OCI-LY3 (cell line): ENCODE results near the gene TXNDC11.

ENCODE experiments used
- H2AFZ ChIP-seq: fragments of 200-600, 300-600 bp; shearing (Covaris generic); 2 replicates; pipeline ENCODE4 v1.6.0; 2014; ENCODE audit warnings: antibody characterized with exemption, low read depth, low read length
- H3K27ac ChIP-seq: fragments of 200-600, 300-600 bp; sonication (generic); 2 replicates; pipeline ENCODE4 v1.5.1; 2014; ENCODE audit warnings: mild to moderate bottlenecking, low read length, moderate library complexity, mixed read lengths
- H3K27me3 ChIP-seq: fragments of 200-600, 300-600 bp; sonication (generic); 2 replicates; pipeline ENCODE4 v1.6.1; 2014; ENCODE audit warnings: low read depth, low read length, mixed read lengths
- H3K36me3 ChIP-seq: fragments of 200-600, 300-600 bp; sonication (generic); replicated peaks from 2 replicates; pipeline ENCODE3; 2014; ENCODE audit warnings: low read depth, low read length, mixed read lengths
- H3K4me1 ChIP-seq: fragments of 300-600, 200-600 bp; sonication (generic); 2 replicates; pipeline ENCODE4 v1.6.1; 2014; ENCODE audit warnings: low read length, mixed read lengths
- H3K4me2 ChIP-seq: fragments of 200-600, 300-600 bp; sonication (generic); 2 replicates; pipeline ENCODE4 v1.6.1; 2014; ENCODE audit warnings: low read length, mixed read lengths
- H3K4me3 ChIP-seq: fragments of 300-600, 200-600 bp; sonication (generic); 2 replicates; pipeline ENCODE4 v1.5.1; 2014; ENCODE audit warnings: antibody characterized with exemption, mild to moderate bottlenecking, low read length, moderate library complexity
- H3K79me2 ChIP-seq: fragments of 300-600, 200-600 bp; shearing (Covaris generic); 2 replicates; pipeline ENCODE4 v1.6.1; 2014; ENCODE audit warnings: mild to moderate bottlenecking, low read length, mixed read lengths
- H3K9ac ChIP-seq: fragments of 300-600, 200-600 bp; shearing (Covaris generic); 2 replicates; pipeline ENCODE4 v1.6.0; 2014; ENCODE audit warnings: mild to moderate bottlenecking, low read length, moderate library complexity
- H3K9me3 ChIP-seq: fragments of 200-600, 300-600 bp; shearing (Covaris generic); 2 replicates; pipeline ENCODE4 v1.6.1; 2014; ENCODE audit warnings: low read length, mixed read lengths; ENCODE audit not compliant: insufficient read depth
- H4K20me1 ChIP-seq: fragments of 200-600, 300-600 bp; sonication (generic); 2 replicates; pipeline ENCODE4 v1.6.1; 2016; ENCODE audit warnings: low read length, mixed read lengths; ENCODE audit not compliant: insufficient read depth
- CTCF ChIP-seq: fragments of 200-600, 300-600 bp; sonication (generic); IDR thresholded peaks from 2 replicates; pipeline ENCODE4 v1.5.1; 2014; ENCODE audit warnings: antibody characterized with exemption, low read length, low read depth
- EZH2phosphoT487 ChIP-seq: fragments of 200-600 bp; shearing (Covaris generic); IDR thresholded peaks from 2 replicates; pipeline ENCODE4 v1.6.1; 2018; ENCODE audit warnings: antibody characterized with exemption, mixed run types, low read depth

The TXNDC11 gene

DNA sequence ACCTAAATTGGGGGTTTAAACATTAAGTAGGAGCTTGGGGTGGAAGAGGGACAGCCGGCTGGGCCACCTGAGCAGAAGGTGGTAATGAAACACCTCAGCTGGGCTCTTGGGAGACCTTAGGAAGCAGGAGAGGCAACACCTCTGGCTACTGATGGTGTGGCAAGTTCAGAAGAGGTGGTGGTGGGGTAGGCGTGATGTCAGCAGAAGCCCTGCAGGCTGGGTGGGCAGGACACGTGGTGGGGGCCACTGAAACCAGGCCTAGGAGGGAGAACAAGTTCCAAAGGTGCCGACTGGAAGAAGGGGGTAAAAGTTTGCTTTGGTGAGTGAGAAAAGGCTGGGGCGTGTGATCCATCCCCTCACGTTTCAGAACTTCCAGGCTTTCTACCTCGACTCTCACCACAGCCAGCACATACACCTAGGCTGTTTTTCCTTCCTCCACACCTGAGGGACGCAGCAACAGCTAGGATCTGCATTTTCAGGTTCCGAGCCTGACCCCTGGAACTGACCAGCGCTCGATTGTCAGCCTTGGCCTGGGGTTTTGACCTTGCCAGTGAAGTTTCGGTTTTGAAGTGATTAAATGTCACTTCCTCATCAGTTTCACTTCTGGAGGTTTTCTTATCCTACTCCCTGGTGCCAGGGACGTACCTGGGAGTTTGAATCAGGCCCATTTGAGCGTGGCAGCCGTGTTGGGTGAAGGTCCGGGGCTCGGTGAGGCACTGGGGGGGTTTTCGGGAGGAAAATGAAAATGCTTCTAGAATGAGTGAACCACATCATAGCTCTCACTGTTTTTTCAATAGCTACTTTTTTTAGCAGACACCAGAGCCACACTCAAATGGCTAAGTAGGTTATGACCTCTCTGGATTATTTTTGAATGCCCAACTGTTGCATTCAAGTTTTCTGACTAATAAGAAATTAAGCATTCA is 64.4 kb downstream of the TXNDC11 start:
- Histone ChIP-seq H3K27me3 (no peaks in the 10 kb centered on the region), H4K20me1 (peaks cover 99% of the 10 kb centered on the region), H3K4me3 (peak overlapping the region; percentile 7; the same call in 1 of the 2 replicates), H3K4me2 (peak overlapping the region; percentile 57), H3K9ac (0 out of 2 replicates have a peak overlapping the region, but pooled peaks have one; percentile 5), H3K4me1 (peaks cover 60% of the 10 kb centered on the region), H2AFZ (no peak overlapping the region), H3K9me3 (no peaks in the 10 kb centered on the region), H3K79me2 (peaks cover 91% of the 10 kb centered on the region), H3K27ac (peak overlapping the region; percentile 52), H3K36me3 (peaks cover 55% of the 10 kb centered on the region)
- TF ChIP-seq EZH2phosphoT487 (no peak), CTCF (no peak)

GRCh38 chr16:11677451-11677951 is 65.2 kb downstream of the TXNDC11 start:
- no peak overlapping the region for H3K4me2 ChIP-seq
- no peaks in the 10 kb centered on the region for H3K27me3 ChIP-seq
- peaks cover 51% of the 10 kb centered on the region for H3K36me3 ChIP-seq

DNA sequence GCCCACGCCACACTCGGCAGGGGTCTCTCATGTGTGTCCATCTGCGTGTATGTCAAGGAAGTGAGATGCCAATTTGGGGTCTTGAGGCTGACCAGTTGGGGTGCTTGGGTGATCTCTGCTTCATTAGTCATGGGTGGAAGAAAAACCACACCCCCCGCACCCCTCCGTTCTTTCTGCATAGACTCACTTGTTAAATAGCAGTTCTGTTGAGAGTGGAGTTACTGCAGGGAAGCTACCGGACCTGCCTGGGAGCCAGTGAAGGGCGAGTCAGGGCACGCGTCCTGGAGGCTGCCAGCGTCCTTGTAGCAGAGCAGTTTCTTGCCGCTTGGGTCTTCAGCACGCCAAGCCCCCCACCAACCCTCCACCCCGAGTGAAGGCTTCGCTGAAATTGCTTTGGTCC is 65.9 kb downstream of the TXNDC11 start:
- H4K20me1 ChIP-seq: peaks cover 99% of the 10 kb centered on the region
- H3K9me3 ChIP-seq: no peaks in the 10 kb centered on the region
- H3K4me2 ChIP-seq: no peak overlapping the region
- H3K9ac ChIP-seq: no peak overlapping the region
- H3K79me2 ChIP-seq: peaks cover 92% of the 10 kb centered on the region
- H3K27me3 ChIP-seq: no peaks in the 10 kb centered on the region
- peaks cover 56% of the 10 kb centered on the region for H3K36me3 ChIP-seq
- no peak overlapping the region for H3K27ac ChIP-seq
- no peak overlapping the region for H3K4me3 ChIP-seq
- no peak overlapping the region for H2AFZ ChIP-seq
- TF ChIP-seq CTCF: no peak
- peaks cover 60% of the 10 kb centered on the region for H3K4me1 ChIP-seq

More at GRCh38 chr16:11677451-11677951, 65.2 kb downstream of the TXNDC11 start:
- Histone ChIP-seq H3K9me3 (no peaks in the 10 kb centered on the region), H3K27ac (peak overlapping the region; percentile 52), H3K4me3 (no peak overlapping the region), H3K9ac (no peak overlapping the region), H3K79me2 (peaks cover 91% of the 10 kb centered on the region), H2AFZ (no peak overlapping the region), H3K4me1 (peaks cover 60% of the 10 kb centered on the region), H4K20me1 (peaks cover 99% of the 10 kb centered on the region)
- TF ChIP-seq EZH2phosphoT487 (no peak), CTCF (no peak)
